ENCODE results near the gene ATP13A3. TPM values are rescaled to one million over a fixed set of nuclear protein-coding genes. Genes with fewer than 3 reads are reported as not detected.

Gene ATP13A3
- total RNA-seq, 1 donor, result 228 TPM

DNA sequence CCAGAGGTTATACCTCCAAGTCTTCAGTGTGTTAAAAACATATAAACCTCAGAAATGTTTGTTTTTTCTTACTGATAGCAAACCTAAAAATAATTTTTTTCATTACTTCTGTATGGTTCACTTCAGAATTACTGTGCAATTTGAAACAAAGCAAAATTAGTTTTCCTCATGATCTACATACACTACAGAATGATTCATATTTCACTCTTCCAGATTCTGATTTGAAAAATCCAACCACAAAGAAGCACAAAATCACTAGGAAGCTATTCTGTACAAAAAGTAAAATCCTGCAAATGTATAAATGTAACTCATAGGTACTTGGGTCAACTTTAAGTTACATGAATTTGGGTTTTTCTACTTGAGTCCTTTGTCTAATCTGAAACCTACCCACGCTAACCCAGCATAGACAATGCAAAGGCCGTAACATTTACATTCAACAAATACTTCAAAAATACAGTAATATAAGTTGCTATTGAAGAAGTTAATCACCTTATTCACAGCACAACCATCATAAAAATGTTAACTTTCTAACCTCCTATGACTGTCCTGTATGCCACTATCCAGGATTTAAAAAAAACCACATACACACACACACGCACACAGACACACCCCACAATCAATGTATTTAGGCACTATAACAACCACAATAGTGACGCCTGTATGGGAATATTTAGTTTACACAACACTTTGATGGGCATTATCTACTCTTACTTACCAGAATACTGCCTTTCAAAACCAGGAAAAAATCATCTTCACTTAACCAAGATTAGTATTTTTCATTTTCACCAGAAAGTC, 11.5 kb downstream of the ATP13A3 start:
- no peak for DNase-seq (ENCODE audit: low read depth)
- TF ChIP-seq, protein P1, sequence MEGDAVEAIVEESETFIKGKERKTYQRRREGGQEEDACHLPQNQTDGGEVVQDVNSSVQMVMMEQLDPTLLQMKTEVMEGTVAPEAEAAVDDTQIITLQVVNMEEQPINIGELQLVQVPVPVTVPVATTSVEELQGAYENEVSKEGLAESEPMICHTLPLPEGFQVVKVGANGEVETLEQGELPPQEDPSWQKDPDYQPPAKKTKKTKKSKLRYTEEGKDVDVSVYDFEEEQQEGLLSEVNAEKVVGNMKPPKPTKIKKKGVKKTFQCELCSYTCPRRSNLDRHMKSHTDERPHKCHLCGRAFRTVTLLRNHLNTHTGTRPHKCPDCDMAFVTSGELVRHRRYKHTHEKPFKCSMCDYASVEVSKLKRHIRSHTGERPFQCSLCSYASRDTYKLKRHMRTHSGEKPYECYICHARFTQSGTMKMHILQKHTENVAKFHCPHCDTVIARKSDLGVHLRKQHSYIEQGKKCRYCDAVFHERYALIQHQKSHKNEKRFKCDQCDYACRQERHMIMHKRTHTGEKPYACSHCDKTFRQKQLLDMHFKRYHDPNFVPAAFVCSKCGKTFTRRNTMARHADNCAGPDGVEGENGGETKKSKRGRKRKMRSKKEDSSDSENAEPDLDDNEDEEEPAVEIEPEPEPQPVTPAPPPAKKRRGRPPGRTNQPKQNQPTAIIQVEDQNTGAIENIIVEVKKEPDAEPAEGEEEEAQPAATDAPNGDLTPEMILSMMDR (IDR thresholded peaks at IDR 0.05; ENCODE audit: insufficient read depth, low read depth, low read length), result no peak
- H3K4me3 ChIP-seq (ENCODE audit: low read depth, low read length), result no peak overlapping the region

DNA sequence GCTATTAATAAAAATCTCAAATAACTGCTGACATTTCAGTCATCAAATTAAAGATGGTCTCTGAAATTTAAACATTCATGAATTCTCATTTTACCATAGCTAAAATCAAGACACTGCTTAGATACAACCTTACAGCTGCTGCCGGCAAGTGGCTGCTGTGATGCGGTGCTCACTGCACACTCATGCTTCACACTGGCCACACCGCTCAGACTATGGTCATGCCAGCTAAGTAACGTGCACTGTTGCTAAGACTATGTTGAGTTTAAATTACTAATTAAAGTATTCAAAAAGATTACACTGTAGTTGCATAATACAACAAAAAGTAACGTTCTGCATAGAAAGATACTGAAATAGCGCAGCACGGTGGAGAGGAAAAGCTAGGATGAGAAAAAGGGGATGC, 12.1 kb downstream of the ATP13A3 start:
- DNase-seq (ENCODE audit: low read depth), result no peak
- no peak overlapping the region for H3K4me3 ChIP-seq (ENCODE audit: low read depth, low read length)
- TF ChIP-seq, protein P1 (IDR thresholded peaks at IDR 0.05; ENCODE audit: insufficient read depth, low read depth, low read length), result no peak

DNA sequence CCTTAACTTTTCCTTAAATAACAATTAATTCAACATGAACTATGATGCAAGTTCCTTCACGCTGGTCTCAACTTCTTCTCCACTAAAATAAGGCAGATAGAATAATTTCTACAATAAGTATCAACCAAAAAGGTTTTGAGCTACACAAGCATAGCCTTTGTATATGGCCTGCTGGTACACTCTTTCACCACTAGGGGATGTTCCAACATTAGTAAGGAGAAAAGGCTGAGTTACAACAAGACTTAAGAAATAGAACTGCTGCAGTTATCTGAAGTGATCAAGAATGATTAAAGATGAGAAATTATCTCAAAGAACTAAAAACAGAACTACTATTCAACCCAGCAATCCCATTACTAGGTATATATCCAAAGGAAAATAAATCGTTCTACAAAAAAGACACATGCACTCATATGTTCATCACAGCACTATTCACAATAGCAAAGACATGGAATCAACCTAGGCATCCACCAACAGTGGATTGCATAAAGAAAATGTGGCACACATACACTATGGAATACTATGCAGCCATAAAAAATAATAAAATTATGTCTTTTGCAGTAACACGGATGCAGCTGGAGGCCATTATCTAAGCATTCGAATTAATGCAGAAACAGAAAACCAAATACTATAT, 14.4 kb downstream of the ATP13A3 start:
- TF ChIP-seq, protein P1 (IDR thresholded peaks at IDR 0.05; ENCODE audit: insufficient read depth, low read depth, low read length), result peak; percentile 100
- H3K4me3 ChIP-seq (ENCODE audit: low read depth, low read length), result no peak overlapping the region
- DNase-seq (ENCODE audit: low read depth), result peak; percentile 78

DNA sequence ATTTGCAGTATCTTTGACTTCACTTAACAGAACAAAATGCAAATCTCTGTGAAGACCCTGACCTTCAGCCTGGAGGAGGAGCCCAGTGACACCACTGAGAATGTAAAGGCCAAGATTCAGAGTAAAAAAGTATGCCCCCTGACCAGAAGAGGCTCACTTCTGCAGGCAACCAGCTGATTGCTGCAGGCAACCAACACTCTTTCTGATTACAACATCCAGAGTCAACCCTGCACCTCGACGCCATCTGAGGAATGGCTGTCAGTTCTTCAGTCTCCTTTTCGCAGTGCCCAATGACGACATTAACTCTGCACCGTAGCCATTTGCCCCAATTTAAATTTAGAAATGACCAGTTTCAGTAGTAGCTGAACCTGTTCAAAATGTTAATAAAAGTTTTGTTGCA, 14.9 kb downstream of the ATP13A3 start:
- no peak for DNase-seq (ENCODE audit: low read depth)
- no peak overlapping the region for H3K4me3 ChIP-seq (ENCODE audit: low read depth, low read length)
- TF ChIP-seq, protein P1 (IDR thresholded peaks at IDR 0.05; ENCODE audit: insufficient read depth, low read depth, low read length), result no peak

DNA sequence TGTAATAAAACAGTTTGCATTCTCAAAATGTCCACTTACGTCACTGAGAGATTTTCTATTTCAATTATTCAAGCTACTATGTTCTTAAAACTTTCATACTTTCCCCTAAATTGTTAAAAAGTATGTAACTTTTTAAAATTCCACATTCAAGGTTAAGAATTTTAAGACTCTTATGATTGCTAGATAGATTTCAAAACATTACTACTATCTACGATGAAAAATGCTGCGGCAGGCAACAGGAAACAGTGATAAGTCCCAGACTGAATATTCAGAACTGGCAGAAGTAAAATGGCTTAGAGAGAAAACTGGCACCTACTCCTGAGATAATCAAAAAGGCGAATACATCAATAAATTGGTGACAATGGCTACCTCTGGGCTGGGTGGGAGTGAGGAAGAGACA, 16.2 kb downstream of the ATP13A3 start:
- TF ChIP-seq, protein P1 (IDR thresholded peaks at IDR 0.05; ENCODE audit: insufficient read depth, low read depth, low read length), result no peak
- no peak overlapping the region for H3K4me3 ChIP-seq (ENCODE audit: low read depth, low read length)
- no peak for DNase-seq (ENCODE audit: low read depth)

DNA sequence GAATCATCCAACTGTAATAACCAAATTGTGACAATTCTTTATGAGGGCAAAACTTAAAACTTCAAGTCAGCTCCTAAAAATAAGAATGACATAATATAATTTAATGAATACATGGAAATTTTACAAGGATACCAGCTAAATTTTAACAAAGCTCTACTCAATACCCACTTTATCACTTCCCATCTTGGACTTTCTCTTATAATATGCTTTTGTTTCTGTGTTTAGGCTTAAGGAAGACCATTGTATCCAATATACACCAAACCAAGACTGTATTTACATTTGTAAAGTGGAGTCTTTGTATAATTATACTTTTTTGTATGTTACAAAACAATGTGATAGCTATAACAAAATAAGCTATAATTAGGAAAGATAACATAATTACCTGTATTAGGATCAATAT, 16.8 kb downstream of the ATP13A3 start:
- H3K4me3 ChIP-seq (ENCODE audit: low read depth, low read length), result no peak overlapping the region
- TF ChIP-seq, protein P1 (IDR thresholded peaks at IDR 0.05; ENCODE audit: insufficient read depth, low read depth, low read length), result no peak
- no peak for DNase-seq (ENCODE audit: low read depth)
